BLaER1 (cell line): ENCODE results near the gene C1orf159.
A peak's percentile ranks its signal among the peaks of the same experiment; 100 is the strongest.
"Not testable (repeated sequence)": the region's sequence is repeated elsewhere in the genome, so short reads cannot be mapped to it uniquely, and the experiment has no call there.

Experiments
- H3K27ac ChIP-seq: shearing (Covaris generic); formaldehyde crosslinking; 2 replicates; pipeline ENCODE4 v1.8.1; 2022
- H3K27me3 ChIP-seq: shearing (Covaris generic); formaldehyde crosslinking; 2 replicates; pipeline ENCODE4 v1.8.1; 2022
- H3K36me3 ChIP-seq: shearing (Covaris generic); formaldehyde crosslinking; 2 replicates; pipeline ENCODE4 v1.8.1; 2022
- H3K4me1 ChIP-seq: shearing (Covaris generic); formaldehyde crosslinking; 2 replicates; pipeline ENCODE4 v1.8.1; 2022
- H3K4me2 ChIP-seq: shearing (Covaris generic); formaldehyde crosslinking; 2 replicates; pipeline ENCODE4 v1.8.1; 2022
- H3K4me3 ChIP-seq: shearing (Covaris generic); formaldehyde crosslinking; 2 replicates; pipeline ENCODE4 v1.8.1; 2022
- H3K9ac ChIP-seq: shearing (Covaris generic); formaldehyde crosslinking; 2 replicates; pipeline ENCODE4 v1.8.1; 2022
- H3K9me3 ChIP-seq: shearing (Covaris generic); formaldehyde crosslinking; 2 replicates; pipeline ENCODE4 v1.8.1; 2022
- H4K20me1 ChIP-seq: shearing (Covaris generic); formaldehyde crosslinking; 2 replicates; pipeline ENCODE4 v1.8.1; 2022
- Cebpa-rat ChIP-seq: shearing (Covaris generic); IDR thresholded peaks from 2 replicates; pipeline ENCODE4 v1.8.1; 2022

Gene C1orf159

GRCh38 chr1:1111516-1112236 lies 4.2 kb downstream of the C1orf159 start:
- H3K27ac ChIP-seq, result peak overlapping the region; percentile 69
- H3K36me3 ChIP-seq, result peaks cover 39% of the 10 kb centered on the region
- H3K4me3 ChIP-seq, result no peak overlapping the region
- peak overlapping the region; percentile 86 for H3K4me2 ChIP-seq
- peaks cover 49% of the 10 kb centered on the region for H3K4me1 ChIP-seq
- H3K9ac ChIP-seq, result peak overlapping the region; percentile 62
- no peak for TF ChIP-seq Cebpa-rat
- H4K20me1 ChIP-seq, result no peaks in the 10 kb centered on the region
- peaks cover 37% of the 10 kb centered on the region for H3K9me3 ChIP-seq
- H3K27me3 ChIP-seq, result peaks cover 4% of the 10 kb centered on the region

- Histone ChIP-seq H3K4me1 (peaks cover 48% of the 10 kb centered on the region), H3K9me3 (peaks cover 42% of the 10 kb centered on the region), H3K27me3 (no peaks in the 10 kb centered on the region), H3K36me3 (peaks cover 42% of the 10 kb centered on the region), H3K4me3 (peak overlapping the region; percentile 42), H3K9ac (peak overlapping the region; percentile 62), H3K27ac (peak overlapping the region; percentile 69), H3K4me2 (peak overlapping the region; percentile 86), H4K20me1 (no peaks in the 10 kb centered on the region)
- TF ChIP-seq Cebpa-rat, result no peak
These were observed 5.3 kb downstream of the C1orf159 start for GRCh38 chr1:1110561-1110971.

DNA sequence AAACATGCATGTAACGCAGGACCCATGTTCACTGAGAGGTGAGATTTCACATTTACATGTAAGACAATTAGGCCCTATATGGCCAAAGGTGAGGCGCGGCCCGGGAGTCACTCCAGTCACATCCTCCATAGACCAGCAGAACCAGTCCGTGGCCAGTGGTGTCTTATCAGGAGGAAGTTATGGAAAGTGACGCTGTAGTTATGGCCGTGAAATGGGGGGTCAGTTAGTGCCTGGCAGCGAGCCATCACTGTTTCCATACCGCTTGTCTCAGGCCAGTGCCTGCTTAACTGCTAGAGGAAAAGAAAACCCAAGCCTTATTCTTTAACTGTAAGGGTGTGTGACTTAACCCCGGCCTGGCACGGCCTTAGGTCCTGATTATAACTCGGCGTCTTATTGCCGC lies 6.1 kb downstream of the C1orf159 start:
- Histone ChIP-seq H3K4me1 (peaks cover 52% of the 10 kb centered on the region), H3K4me2 (peak overlapping the region; percentile 86), H3K9me3 (peaks cover 42% of the 10 kb centered on the region), H3K9ac (peak overlapping the region; percentile 62; the same call in 1 of the 2 replicates), H3K27ac (peak overlapping the region; percentile 69), H3K27me3 (no peaks in the 10 kb centered on the region), H3K4me3 (peak overlapping the region; percentile 42; the same call in 1 of the 2 replicates), H4K20me1 (no peaks in the 10 kb centered on the region), H3K36me3 (peaks cover 42% of the 10 kb centered on the region)
- no peak for TF ChIP-seq Cebpa-rat

DNA sequence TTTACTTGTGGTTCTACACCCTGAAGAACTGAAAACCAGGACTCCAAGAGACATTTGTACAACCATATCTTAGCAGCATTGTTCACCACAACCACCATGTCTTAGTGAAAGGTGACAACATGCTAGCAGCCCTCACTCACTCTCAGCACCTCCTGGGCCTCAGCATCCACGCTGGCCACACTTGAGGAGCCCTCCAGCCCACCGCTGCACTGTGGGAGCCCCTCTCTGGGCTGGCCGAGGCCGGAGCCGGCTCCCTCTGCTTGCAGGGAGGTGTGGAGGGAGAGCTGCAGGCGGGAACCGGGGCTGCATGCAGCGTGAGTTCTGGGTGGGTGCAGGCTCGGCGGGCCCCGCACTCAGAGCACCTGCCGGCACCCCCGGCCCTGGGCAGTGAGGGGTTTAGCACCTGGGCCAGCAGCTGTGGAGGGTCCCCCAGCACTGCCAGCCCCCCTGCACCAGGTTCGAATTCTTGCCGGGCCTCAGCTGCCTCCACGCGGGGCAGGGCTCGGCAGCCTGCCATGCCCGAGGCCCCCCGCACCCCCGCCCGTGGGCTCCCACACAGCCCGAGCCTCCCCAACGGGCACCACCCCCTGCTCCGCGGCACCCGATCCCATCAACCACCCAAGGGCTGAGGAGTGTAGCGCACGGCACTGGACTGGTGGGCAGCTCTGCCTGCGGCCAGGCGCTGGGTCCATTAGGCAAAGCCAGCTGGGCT lies 9.2 kb downstream of the C1orf159 start:
- Histone ChIP-seq H3K27me3 (no peaks in the 10 kb centered on the region), H3K4me3 (no peak overlapping the region), H3K36me3 (peaks cover 16% of the 10 kb centered on the region), H3K9ac (no peak overlapping the region), H3K4me2 (no peak overlapping the region), H4K20me1 (no peaks in the 10 kb centered on the region), H3K27ac (no peak overlapping the region), H3K9me3 (peaks cover 20% of the 10 kb centered on the region), H3K4me1 (peaks cover 56% of the 10 kb centered on the region)
- no peak for TF ChIP-seq Cebpa-rat

GRCh38 chr1:1104152-1104551 lies 11.7 kb downstream of the C1orf159 start:
- Histone ChIP-seq H3K36me3 (peaks cover 34% of the 10 kb centered on the region), H3K4me1 (peaks cover 31% of the 10 kb centered on the region), H3K9ac (peak overlapping the region; percentile 9; the same call in 1 of the 2 replicates), H3K4me2 (peak overlapping the region; percentile 74), H3K27ac (peak overlapping the region; percentile 61), H3K9me3 (peaks cover 44% of the 10 kb centered on the region)
- not testable (repeated sequence) for H3K27me3 ChIP-seq, H3K4me3 ChIP-seq, H4K20me1 ChIP-seq

GRCh38 chr1:1101503-1101902 lies 14.4 kb downstream of the C1orf159 start:
- Histone ChIP-seq H3K9me3 (peaks cover 41% of the 10 kb centered on the region), H3K27ac (no peak overlapping the region), H3K27me3 (no peaks in the 10 kb centered on the region), H3K4me2 (no peak overlapping the region), H4K20me1 (no peaks in the 10 kb centered on the region), H3K9ac (no peak overlapping the region), H3K36me3 (peaks cover 29% of the 10 kb centered on the region), H3K4me1 (peaks cover 43% of the 10 kb centered on the region), H3K4me3 (no peak overlapping the region)
- TF ChIP-seq Cebpa-rat, result no peak

DNA sequence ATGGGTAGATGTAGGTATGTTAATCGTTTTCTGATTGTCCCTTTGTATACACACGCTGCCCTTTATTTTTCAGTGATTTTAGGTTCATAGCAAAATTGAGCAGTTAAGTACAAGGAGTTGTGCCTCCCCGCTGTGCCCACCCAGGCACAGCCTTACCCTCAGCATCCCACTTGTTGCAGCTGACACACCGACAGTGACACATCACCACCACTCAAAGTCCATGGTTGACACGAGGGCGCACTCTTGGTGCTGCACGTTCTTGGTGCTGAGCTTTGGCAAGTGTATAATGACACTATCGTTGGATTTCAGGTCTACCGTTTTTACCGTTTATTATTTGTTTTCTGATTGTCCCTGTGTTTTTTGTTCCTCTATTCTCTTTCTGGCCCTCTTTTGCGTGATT lies 15.6 kb downstream of the C1orf159 start:
- H3K9me3 ChIP-seq, result peaks cover 38% of the 10 kb centered on the region
- no peak for TF ChIP-seq Cebpa-rat
- peaks cover 38% of the 10 kb centered on the region for H3K4me1 ChIP-seq

GRCh38 chr1:1099506-1100183 lies 16.2 kb downstream of the C1orf159 start:
- peaks cover 28% of the 10 kb centered on the region for H3K36me3 ChIP-seq
- no peak overlapping the region for H3K9ac ChIP-seq
- H3K27me3 ChIP-seq, result no peaks in the 10 kb centered on the region
- peaks cover 31% of the 10 kb centered on the region for H3K4me1 ChIP-seq
- H3K9me3 ChIP-seq, result peaks cover 38% of the 10 kb centered on the region
- H3K4me2 ChIP-seq, result no peak overlapping the region
- TF ChIP-seq Cebpa-rat, result no peak
- H4K20me1 ChIP-seq, result no peaks in the 10 kb centered on the region
- no peak overlapping the region for H3K27ac ChIP-seq
- H3K4me3 ChIP-seq, result no peak overlapping the region

More for the DNA sequence above, 15.6 kb downstream of the C1orf159 start:
- H3K4me2 ChIP-seq, result no peak overlapping the region
- peak overlapping the region; percentile 13; the same call in 1 of the 2 replicates for H3K4me3 ChIP-seq
- H3K27me3 ChIP-seq, result no peaks in the 10 kb centered on the region
- H3K9ac ChIP-seq, result no peak overlapping the region
- H3K27ac ChIP-seq, result no peak overlapping the region
- no peaks in the 10 kb centered on the region for H4K20me1 ChIP-seq
- peaks cover 28% of the 10 kb centered on the region for H3K36me3 ChIP-seq

DNA sequence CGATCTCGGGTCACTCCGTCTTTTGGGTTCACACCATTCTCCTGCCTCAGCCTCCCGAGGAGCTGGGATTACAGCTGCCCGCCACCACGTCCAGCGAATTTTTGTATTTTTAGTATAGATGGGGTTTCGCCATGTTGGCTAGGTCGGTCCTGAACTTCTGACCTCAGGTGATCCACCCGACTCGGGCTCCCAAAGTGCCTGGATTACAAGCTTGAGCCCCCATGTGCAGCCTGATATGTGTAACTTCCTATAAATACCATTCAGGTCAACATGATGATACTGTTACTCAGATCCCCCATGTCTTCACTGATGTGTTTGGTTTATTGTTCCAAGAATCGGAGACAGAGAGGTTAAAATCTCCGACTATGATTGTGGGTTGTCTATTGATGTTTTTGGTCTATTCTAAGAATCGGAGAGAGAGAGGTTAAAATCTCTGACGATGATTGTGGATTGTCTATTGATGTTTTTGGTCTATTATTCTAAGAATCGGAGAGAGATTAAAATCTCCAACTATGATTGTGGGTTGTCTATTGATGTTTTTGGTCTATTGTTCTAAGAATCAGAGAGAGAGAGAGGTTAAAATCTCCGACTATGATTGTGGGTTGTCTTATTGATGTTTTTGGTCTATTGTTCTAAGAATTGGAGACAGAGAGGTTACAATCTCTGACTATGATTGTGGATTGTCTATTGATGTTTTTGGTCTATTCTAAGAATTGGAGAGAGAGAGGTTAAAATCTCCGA lies 17.0 kb downstream of the C1orf159 start:
- Histone ChIP-seq H3K9me3 (peaks cover 38% of the 10 kb centered on the region), H3K27ac (no peak overlapping the region), H3K9ac (no peak overlapping the region), H4K20me1 (peaks cover 4% of the 10 kb centered on the region; the same call in 1 of the 2 replicates), H3K4me3 (no peak overlapping the region), H3K4me2 (0 out of 2 replicates have a peak overlapping the region, but pooled peaks have one; percentile 34), H3K27me3 (no peaks in the 10 kb centered on the region), H3K36me3 (peaks cover 28% of the 10 kb centered on the region), H3K4me1 (peaks cover 30% of the 10 kb centered on the region)
- no peak for TF ChIP-seq Cebpa-rat

DNA sequence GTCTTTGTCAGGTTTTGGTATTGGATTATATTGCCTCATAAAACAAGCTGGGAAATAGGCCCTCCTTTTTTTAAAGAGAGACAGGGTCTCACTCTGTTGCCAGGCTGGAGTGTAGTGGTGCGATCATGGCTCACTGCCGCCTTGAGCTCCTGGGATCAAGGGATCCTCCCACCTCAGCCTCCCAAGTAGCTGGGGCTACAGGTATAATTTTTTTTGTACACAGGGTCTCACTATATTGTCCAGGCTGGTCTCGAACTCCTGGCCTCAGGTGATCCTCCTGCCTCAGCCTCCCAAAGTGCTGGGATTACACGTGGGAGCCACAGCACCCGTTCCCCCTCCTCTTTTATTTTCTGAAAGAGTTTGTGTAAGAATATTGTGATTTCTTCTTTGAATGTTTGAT lies 19.8 kb downstream of the C1orf159 start:
- not testable (repeated sequence) for H3K4me2 ChIP-seq, H3K4me3 ChIP-seq, H3K9ac ChIP-seq, H3K27ac ChIP-seq, H3K27me3 ChIP-seq
- Histone ChIP-seq H3K4me1 (peaks cover 45% of the 10 kb centered on the region), H3K36me3 (peaks cover 20% of the 10 kb centered on the region), H3K9me3 (peaks cover 27% of the 10 kb centered on the region), H4K20me1 (peaks cover 27% of the 10 kb centered on the region)
